Measurements from ENCODE around the gene OR5B21.

DNA sequence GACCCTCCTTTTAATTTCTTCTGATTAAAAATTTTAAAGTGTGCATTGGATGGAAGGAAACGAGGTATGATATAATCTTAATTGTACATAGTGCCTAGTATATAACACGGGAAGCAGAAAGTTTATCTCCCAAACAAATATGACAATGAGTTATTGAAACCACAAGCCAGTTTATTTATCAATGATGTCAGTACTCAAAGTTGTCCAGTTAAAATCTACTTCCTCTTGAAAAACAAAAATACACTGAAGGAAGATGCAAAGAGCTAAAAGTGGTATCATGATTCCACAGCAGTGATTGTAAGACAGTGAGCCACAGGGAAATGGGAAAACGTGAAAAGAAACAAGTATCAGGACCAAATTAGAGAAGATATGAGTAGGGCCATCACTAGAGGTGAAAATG is 18.8 kb upstream of the OR5B21 start:
- no peak for TF ChIP-seq NFRKB (IDR thresholded peaks at IDR 0.05)
- no peak for TF ChIP-seq BHLHE40 (IDR thresholded peaks at IDR 0.05; ENCODE audit: borderline replicate concordance)
- TF ChIP-seq, protein P1, sequence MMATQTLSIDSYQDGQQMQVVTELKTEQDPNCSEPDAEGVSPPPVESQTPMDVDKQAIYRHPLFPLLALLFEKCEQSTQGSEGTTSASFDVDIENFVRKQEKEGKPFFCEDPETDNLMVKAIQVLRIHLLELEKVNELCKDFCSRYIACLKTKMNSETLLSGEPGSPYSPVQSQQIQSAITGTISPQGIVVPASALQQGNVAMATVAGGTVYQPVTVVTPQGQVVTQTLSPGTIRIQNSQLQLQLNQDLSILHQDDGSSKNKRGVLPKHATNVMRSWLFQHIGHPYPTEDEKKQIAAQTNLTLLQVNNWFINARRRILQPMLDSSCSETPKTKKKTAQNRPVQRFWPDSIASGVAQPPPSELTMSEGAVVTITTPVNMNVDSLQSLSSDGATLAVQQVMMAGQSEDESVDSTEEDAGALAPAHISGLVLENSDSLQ (IDR thresholded peaks at IDR 0.05): no peak
- TF ChIP-seq ELF4 (IDR thresholded peaks at IDR 0.05): no peak
- no peak for TF ChIP-seq SUZ12 (IDR thresholded peaks at IDR 0.05)
- TF ChIP-seq FOXA1 (IDR thresholded peaks at IDR 0.05): no peak
- TF ChIP-seq FOXK2 (IDR thresholded peaks at IDR 0.05): no peak
- TF ChIP-seq FOXM1 (IDR thresholded peaks at IDR 0.05; ENCODE audit: borderline replicate concordance): no peak
- TF ChIP-seq L3MBTL2 (conservative IDR thresholded peaks at IDR 0.05): no peak
- TF ChIP-seq HDGF (IDR thresholded peaks at IDR 0.05; ENCODE audit: borderline replicate concordance): no peak

Data from HEK293T (cell line).